Activated CD8-positive, alpha-beta T cell treated with anti-CD3 and anti-CD28 coated beads for 36 hours (primary cell): ENCODE results near the gene PCAT7. TPM values are rescaled to one million over a fixed set of nuclear protein-coding genes. Genes with fewer than 3 reads are reported as not detected.
"Not testable (repeated sequence)": the region's sequence is repeated elsewhere in the genome, so short reads cannot be mapped to it uniquely, and the experiment has no call there.

Source experiments
- ATAC-seq: fragments of 200-7000 bp; cut with Tn5 transposase; one replicate; pipeline ENCODE4 v1.10.0; 2021; ENCODE audit warnings: mild to moderate bottlenecking, moderate library complexity
- CTCF ChIA-PET: fragments of 350-600 bp; sonication (Branson Sonifier 250); formaldehyde crosslinking; loops from one replicate; lab custom pipeline; 2021; ENCODE audit warnings: antibody characterized with exemption; lab: Charles Lee
- POLR2A ChIA-PET: fragments of 350-600 bp; sonication (Branson Sonifier 250); formaldehyde crosslinking; loops from one replicate; lab custom pipeline; 2021; ENCODE audit warnings: antibody characterized with exemption; lab: Charles Lee
- DNase-seq: peaks from one replicate; pipeline ENCODE4 v3.0.0-alpha.2; 2020
- H3K27ac Mint-ChIP-seq: one replicate; pipeline ENCODE4 v1.8.0; 2021; ENCODE audit warnings: mild to moderate bottlenecking, mixed read lengths
- H3K27me3 Mint-ChIP-seq: one replicate; pipeline ENCODE4 v1.8.0; 2021; ENCODE audit warnings: mixed read lengths
- H3K36me3 Mint-ChIP-seq: one replicate; pipeline ENCODE4 v1.8.0; 2021; ENCODE audit warnings: low read depth, mixed read lengths
- H3K4me1 Mint-ChIP-seq: one replicate; pipeline ENCODE4 v1.8.0; 2021; ENCODE audit warnings: low read depth, mixed read lengths
- H3K4me3 Mint-ChIP-seq: one replicate; pipeline ENCODE4 v1.8.0; 2021; ENCODE audit warnings: mild to moderate bottlenecking, moderate library complexity, mixed read lengths
- H3K9me3 Mint-ChIP-seq: one replicate; pipeline ENCODE4 v1.8.0; 2021; ENCODE audit warnings: mixed read lengths
- intact Hi-C: fragments of 100-400 bp; cut with micrococcal nuclease; formaldehyde crosslinking; loops from one replicate; pipeline ENCODE4 v1.10.0; 2022
- total RNA-seq, 2 experiments: library from RNA; stranded (reverse); gene quantifications; one replicate each; pipeline ENCODE4 v1.2.3, GENCODE V29; 2021
- TF ChIP-seq, protein P1 (sequence below): fragments of 200-600 bp; IDR thresholded peaks from one replicate; pipeline ENCODE4 v1.8.0; 2022; ENCODE audit warnings: antibody characterized with exemption, mild to moderate bottlenecking

The PCAT7 gene
- total RNA-seq, 2 experiments from 2014 or later, result not detected

DNA sequence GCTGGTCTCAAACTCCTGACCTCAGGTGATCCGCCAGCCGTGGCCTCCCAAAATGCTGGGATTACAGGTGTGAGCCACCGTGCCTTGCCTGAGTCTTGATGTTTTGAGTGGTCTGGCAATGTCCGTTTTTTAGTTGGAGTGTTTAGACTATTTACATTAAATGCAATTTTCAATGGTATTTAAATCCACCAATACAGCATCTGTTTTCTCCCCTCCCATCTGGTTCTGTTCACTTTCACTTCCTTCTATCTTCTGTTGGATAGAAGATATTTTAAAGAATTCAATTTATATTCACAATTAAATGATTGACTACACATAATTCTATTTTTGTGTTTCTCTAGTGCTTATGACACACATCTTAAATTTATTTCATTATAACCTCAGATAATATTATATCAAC is 26.0 kb upstream of the PCAT7 start:
- intact Hi-C loops, result no loop called here
- Mint-ChIP-seq H3K27me3 (peaks cover 12% of the 10 kb centered on the region), H3K4me3 (no peak overlapping the region), H3K9me3 (no peaks in the 10 kb centered on the region), H3K36me3 (no peaks in the 10 kb centered on the region), H3K4me1 (no peaks in the 10 kb centered on the region), H3K27ac (no peak overlapping the region)
- no peak for ATAC-seq
- no peak for DNase-seq
- ChIA-PET POLR2A (no interaction called here), CTCF (no interaction called here)
- TF ChIP-seq, protein P1, sequence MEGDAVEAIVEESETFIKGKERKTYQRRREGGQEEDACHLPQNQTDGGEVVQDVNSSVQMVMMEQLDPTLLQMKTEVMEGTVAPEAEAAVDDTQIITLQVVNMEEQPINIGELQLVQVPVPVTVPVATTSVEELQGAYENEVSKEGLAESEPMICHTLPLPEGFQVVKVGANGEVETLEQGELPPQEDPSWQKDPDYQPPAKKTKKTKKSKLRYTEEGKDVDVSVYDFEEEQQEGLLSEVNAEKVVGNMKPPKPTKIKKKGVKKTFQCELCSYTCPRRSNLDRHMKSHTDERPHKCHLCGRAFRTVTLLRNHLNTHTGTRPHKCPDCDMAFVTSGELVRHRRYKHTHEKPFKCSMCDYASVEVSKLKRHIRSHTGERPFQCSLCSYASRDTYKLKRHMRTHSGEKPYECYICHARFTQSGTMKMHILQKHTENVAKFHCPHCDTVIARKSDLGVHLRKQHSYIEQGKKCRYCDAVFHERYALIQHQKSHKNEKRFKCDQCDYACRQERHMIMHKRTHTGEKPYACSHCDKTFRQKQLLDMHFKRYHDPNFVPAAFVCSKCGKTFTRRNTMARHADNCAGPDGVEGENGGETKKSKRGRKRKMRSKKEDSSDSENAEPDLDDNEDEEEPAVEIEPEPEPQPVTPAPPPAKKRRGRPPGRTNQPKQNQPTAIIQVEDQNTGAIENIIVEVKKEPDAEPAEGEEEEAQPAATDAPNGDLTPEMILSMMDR, result no peak

DNA sequence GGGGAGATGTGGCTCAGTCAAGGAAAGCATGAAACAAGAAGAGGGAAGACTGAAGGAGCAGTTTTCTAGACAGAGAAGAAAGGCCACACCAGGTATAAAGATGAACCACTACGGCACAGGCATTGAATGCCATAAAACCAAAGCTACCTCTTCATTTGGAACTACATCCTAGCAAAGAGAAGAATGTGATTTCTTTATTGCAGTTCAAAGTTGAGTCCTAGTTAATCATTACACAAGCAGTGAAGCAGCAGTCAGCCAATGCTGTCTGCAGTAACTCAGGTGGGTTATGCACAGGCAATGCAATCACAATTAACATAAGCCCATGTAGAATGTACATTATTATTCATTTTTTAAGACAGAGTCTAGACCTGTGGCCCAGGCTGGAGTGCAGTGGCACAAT is 21.7 kb upstream of the PCAT7 start:
- Mint-ChIP-seq H3K4me1 (no peaks in the 10 kb centered on the region), H3K4me3 (no peak overlapping the region), H3K36me3 (no peaks in the 10 kb centered on the region), H3K9me3 (no peaks in the 10 kb centered on the region), H3K27me3 (peaks cover 10% of the 10 kb centered on the region), H3K27ac (no peak overlapping the region)
- DNase-seq (no peak), ATAC-seq (no peak)
- TF ChIP-seq, protein P1, result no peak
- ChIA-PET POLR2A (no interaction called here), CTCF (no interaction called here)
- intact Hi-C loops, result no loop called here

DNA sequence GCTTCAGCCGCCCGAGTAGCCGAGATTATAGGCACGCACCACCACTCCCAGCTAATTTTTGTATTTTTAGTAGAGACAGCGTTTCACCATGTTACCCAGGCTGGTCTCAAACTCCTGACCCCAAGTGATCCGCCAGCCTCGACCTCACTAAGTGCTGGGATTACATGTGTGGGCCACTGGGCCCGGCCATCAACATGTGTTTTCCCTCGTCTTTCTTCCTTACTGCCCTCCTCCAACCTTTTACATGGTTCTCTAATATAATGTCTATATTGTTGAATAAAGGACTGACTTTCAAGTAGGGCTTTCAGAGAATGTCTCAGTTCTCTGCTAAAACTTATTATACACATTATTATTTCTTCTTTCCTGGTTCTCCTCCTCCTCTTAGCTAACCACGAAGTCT is 21.3 kb upstream of the PCAT7 start:
- TF ChIP-seq, protein P1, result no peak
- Mint-ChIP-seq H3K4me1 (no peaks in the 10 kb centered on the region), H3K27me3 (peaks cover 10% of the 10 kb centered on the region), H3K4me3 (no peak overlapping the region), H3K27ac (no peak overlapping the region), H3K9me3 (no peaks in the 10 kb centered on the region), H3K36me3 (no peaks in the 10 kb centered on the region)
- ChIA-PET CTCF (no interaction called here), POLR2A (no interaction called here)
- ATAC-seq (no peak), DNase-seq (no peak)
- intact Hi-C loops, result no loop called here

DNA sequence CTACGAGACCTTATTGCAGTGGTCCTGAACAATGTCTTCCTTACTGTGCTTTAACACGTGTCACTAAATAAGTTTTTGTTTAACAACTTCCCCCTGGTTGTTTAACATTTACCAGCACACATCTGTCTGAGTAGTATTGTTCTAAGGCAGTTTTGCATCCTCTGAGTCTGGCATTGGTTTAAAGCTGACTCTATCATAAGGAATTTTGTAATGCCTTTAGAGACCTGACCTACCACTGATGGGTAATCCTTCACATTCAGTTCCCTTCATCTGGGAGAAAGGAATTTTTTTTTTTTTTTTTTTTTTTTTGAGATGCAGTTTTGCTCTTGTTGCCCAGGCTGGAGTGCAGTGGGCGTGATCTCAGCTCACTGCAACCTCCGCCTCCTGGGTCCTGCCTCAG is 20.0 kb upstream of the PCAT7 start:
- no peak for DNase-seq
- TF ChIP-seq, protein P1, result no peak
- peaks cover 10% of the 10 kb centered on the region for H3K27me3 Mint-ChIP-seq
- no peaks in the 10 kb centered on the region for H3K36me3 Mint-ChIP-seq
- CTCF ChIA-PET, result no interaction called here
- intact Hi-C loops, result no loop called here
- no peak overlapping the region for H3K4me3 Mint-ChIP-seq
- no peaks in the 10 kb centered on the region for H3K9me3 Mint-ChIP-seq
- POLR2A ChIA-PET, result no interaction called here
- H3K27ac Mint-ChIP-seq, result no peak overlapping the region
- ATAC-seq, result no peak
- H3K4me1 Mint-ChIP-seq, result no peaks in the 10 kb centered on the region

DNA sequence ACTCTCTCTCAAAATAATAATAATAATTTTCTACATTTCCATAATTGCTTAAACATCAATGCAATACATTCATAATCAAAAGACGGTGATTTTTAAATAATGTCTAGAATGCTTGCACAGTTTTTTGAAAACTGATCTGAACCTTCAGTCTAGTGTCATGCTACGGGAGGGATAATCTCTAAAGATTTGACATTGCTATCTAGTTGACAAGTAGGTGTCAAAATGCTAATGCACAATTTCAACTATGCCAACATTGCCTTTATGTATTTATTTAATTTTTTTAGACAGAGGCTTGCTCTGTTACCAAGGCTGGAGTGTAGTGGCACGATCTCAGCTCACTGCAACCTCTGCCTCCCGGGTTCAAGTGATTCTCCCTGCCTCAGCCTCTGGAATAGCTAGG is 16.0 kb upstream of the PCAT7 start:
- DNase-seq (no peak), ATAC-seq (no peak)
- Mint-ChIP-seq H3K36me3 (no peaks in the 10 kb centered on the region), H3K4me3 (no peak overlapping the region), H3K9me3 (no peaks in the 10 kb centered on the region), H3K27me3 (peaks cover 4% of the 10 kb centered on the region), H3K4me1 (no peaks in the 10 kb centered on the region), H3K27ac (no peak overlapping the region)
- ChIA-PET CTCF (no interaction called here), POLR2A (no interaction called here)
- intact Hi-C loops, result no loop called here
- TF ChIP-seq, protein P1, result no peak

DNA sequence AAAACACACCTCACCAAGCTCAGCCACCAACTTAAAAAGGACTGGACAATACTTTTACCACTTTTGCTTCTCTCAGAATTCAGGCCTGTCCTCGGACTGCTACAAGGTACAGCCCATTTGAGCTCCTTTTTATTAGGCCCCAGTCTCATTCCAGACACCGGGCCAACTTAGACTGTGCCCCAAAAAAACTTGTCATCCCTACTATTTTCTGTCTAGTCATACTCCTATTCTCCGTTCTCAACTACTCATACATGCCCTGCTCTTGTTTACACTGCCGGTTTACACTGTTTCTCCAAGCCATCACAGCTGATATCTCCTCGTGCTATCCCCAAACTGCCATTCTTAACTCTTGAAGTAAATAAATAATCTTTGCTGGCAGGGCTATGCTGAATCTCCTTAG is 10.5 kb upstream of the PCAT7 start:
- H3K9me3 Mint-ChIP-seq, ATAC-seq, H3K4me3 Mint-ChIP-seq, CTCF ChIA-PET, H3K27ac Mint-ChIP-seq, POLR2A ChIA-PET, H3K27me3 Mint-ChIP-seq, DNase-seq, H3K4me1 Mint-ChIP-seq, intact Hi-C loops, H3K36me3 Mint-ChIP-seq: not testable (repeated sequence)
